Breast epithelium (tissue), 3 donors: ENCODE results near the gene MMAB.

Experiments used
- CTCF ChIP-seq, 3 donors: fragments of 450-650 bp; IDR thresholded peaks; one replicate each; pipeline ENCODE4 v1.5.1; 2016 to 2017; ENCODE audit warnings: antibody characterized with exemption in 3 of 3, mild to moderate bottlenecking in 3 of 3, moderate library complexity in 3 of 3
- POLR2A ChIP-seq: fragments of 450-650 bp; IDR thresholded peaks from one replicate; pipeline ENCODE4 v1.6.1; 2016; ENCODE audit warnings: antibody characterized with exemption, mild to moderate bottlenecking, moderate library complexity
- POLR2AphosphoS5 ChIP-seq, 3 donors: sonication (generic); formaldehyde crosslinking; IDR thresholded peaks; one replicate each; pipeline ENCODE4 v1.6.1; 2017; ENCODE audit warnings: antibody characterized with exemption in 3 of 3

- TF ChIP-seq CTCF (IDR thresholded peaks at IDR 0.05) = no peak
- no peak for TF ChIP-seq POLR2A
- TF ChIP-seq POLR2AphosphoS5 (IDR thresholded peaks at IDR 0.05) = no peak
These were observed 1.4 kb downstream of the MMAB start for GRCh38 chr12:109571773-109572505.
